ENCODE results near the gene UBL7. TPM values are rescaled to one million over a fixed set of nuclear protein-coding genes. Genes with fewer than 3 reads are reported as not detected.

Gene UBL7
- polyA plus RNA-seq, 1 donor from 2014 or later, result 70.7 TPM

- TF ChIP-seq EP300 (conservative IDR thresholded peaks at IDR 0.05; ENCODE audit: poor library complexity, severe bottlenecking), result no peak
- no peak for TF ChIP-seq RAD21 (conservative IDR thresholded peaks at IDR 0.05)
- TF ChIP-seq POLR2AphosphoS5 (IDR thresholded peaks at IDR 0.05), result no peak
- TF ChIP-seq SMC3 (conservative IDR thresholded peaks at IDR 0.05; ENCODE audit: poor library complexity), result no peak
- no peak for TF ChIP-seq CTCF (IDR thresholded peaks at IDR 0.05; ENCODE audit: poor library complexity, severe bottlenecking)
- no peak for TF ChIP-seq TAF1 (IDR thresholded peaks at IDR 0.05; ENCODE audit: low read depth)
- TF ChIP-seq REST (IDR thresholded peaks at IDR 0.05; ENCODE audit: borderline replicate concordance), result no peak
- TF ChIP-seq MXI1 (conservative IDR thresholded peaks at IDR 0.05; ENCODE audit: poor library complexity, severe bottlenecking), result no peak
- no peak for TF ChIP-seq EZH2 (IDR thresholded peaks at IDR 0.05; ENCODE audit: borderline replicate concordance, insufficient read depth, low read length, poor library complexity, severe bottlenecking)
- Histone ChIP-seq H3K27me3 (ENCODE audit: insufficient read depth, low read depth, low read length) (no peaks in the 10 kb centered on the region), H3K27ac (ENCODE audit: low read length) (no peak overlapping the region), H3K9me3 (ENCODE audit: low read length) (no peaks in the 10 kb centered on the region), H3K4me2 (ENCODE audit: low read length) (no peak overlapping the region), H2AFZ (ENCODE audit: low read depth, low read length) (no peak overlapping the region), H4K20me1 (ENCODE audit: insufficient read depth) (no peaks in the 10 kb centered on the region), H3F3A (ENCODE audit: insufficient read depth, low read length, poor library complexity, severe bottlenecking) (no peaks in the 10 kb centered on the region), H3K9ac (ENCODE audit: low read length) (no peak overlapping the region), H3K9me2 (ENCODE audit: insufficient read depth, low read length) (no peaks in the 10 kb centered on the region), H3K79me2 (replicated peaks; ENCODE audit: insufficient read depth, low read length) (no peaks in the 10 kb centered on the region), H3K36me3 (ENCODE audit: insufficient read depth, low read length) (no peaks in the 10 kb centered on the region), H3K4me3 (ENCODE audit: low read length) (no peak overlapping the region)
Observed at GRCh38 chr15:74464216-74464615, 3.3 kb upstream of the UBL7 start.

DNA sequence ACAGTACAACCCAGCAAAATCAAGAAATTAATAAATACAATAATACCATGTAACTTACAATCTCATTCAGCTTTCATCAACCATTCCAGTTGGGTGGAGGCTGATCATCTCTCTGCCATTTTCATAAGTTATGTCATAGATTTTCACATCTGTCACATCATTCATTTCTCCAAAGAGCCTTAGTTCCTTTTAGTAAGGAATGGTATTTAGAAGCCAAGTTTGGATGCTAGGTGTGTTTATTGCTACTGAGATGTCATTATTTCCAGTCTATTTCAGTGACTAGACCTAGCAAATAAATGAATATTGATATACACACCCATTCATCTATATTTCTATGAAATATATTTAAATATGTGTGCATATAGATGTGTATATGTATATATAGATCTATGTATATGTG lies 2.7 kb upstream of the UBL7 start:
- no peak overlapping the region for H3K27ac ChIP-seq (ENCODE audit: low read length)
- no peak for TF ChIP-seq POLR2AphosphoS5 (IDR thresholded peaks at IDR 0.05)
- no peak for TF ChIP-seq SMC3 (conservative IDR thresholded peaks at IDR 0.05; ENCODE audit: poor library complexity)
- no peak for TF ChIP-seq TAF1 (IDR thresholded peaks at IDR 0.05; ENCODE audit: low read depth)
- no peak for TF ChIP-seq RAD21 (conservative IDR thresholded peaks at IDR 0.05)

More for the DNA sequence above, 2.7 kb upstream of the UBL7 start:
- Histone ChIP-seq H3K36me3 (ENCODE audit: insufficient read depth, low read length) (no peaks in the 10 kb centered on the region), H3F3A (ENCODE audit: insufficient read depth, low read length, poor library complexity, severe bottlenecking) (no peaks in the 10 kb centered on the region), H2AFZ (ENCODE audit: low read depth, low read length) (no peak overlapping the region), H3K4me3 (ENCODE audit: low read length) (no peak overlapping the region), H3K9me2 (ENCODE audit: insufficient read depth, low read length) (no peaks in the 10 kb centered on the region), H3K4me2 (ENCODE audit: low read length) (no peak overlapping the region), H4K20me1 (ENCODE audit: insufficient read depth) (no peaks in the 10 kb centered on the region), H3K9me3 (ENCODE audit: low read length) (no peaks in the 10 kb centered on the region), H3K79me2 (replicated peaks; ENCODE audit: insufficient read depth, low read length) (no peaks in the 10 kb centered on the region), H3K9ac (ENCODE audit: low read length) (no peak overlapping the region), H3K27me3 (ENCODE audit: insufficient read depth, low read depth, low read length) (no peaks in the 10 kb centered on the region)

Measured in neural cell (in vitro differentiated cells).